ENCODE results near the gene UBAC1.

- TF ChIP-seq POLR2A (IDR thresholded peaks at IDR 0.05; ENCODE audit: borderline replicate concordance, extremely low read depth, insufficient read depth, insufficient read length) (no peak), ELF1 (IDR thresholded peaks at IDR 0.05; ENCODE audit: borderline replicate concordance, low read depth) (no peak), POLR2AphosphoS5 (IDR thresholded peaks at IDR 0.05; ENCODE audit: low read depth, low read length) (no peak), ATF3 (IDR thresholded peaks at IDR 0.05) (no peak), CTCF (IDR thresholded peaks at IDR 0.05 in 2 of 3, conservative IDR thresholded peaks at IDR 0.05 in 1 of 3; ENCODE audit: borderline replicate concordance in 1 of 3, insufficient read depth in 1 of 3, low read depth in 2 of 3, low read length in 2 of 3) (no peak), SRF (IDR thresholded peaks at IDR 0.05; ENCODE audit: low read depth) (no peak)
These were observed 54.7 kb downstream of the UBAC1 start for GRCh38 chr9:135906291-135907005.
